Uterus (tissue), 2 donors: ENCODE measurements around the gene PLAAT3.
"Not testable (repeated sequence)": the region's sequence is repeated elsewhere in the genome, so short reads cannot be mapped to it uniquely, and the experiment has no call there.

Source experiments
- CTCF ChIP-seq, 4 experiments: fragments of 200-600 bp in 2 of 4; fragments of 450-650 bp in 2 of 4; sonication (generic) in 2 of 4; IDR thresholded peaks; one replicate each; pipeline ENCODE4 v1.5.1; 2016 to 2019; ENCODE audit warnings: antibody characterized with exemption in 4 of 4, mild to moderate bottlenecking in 2 of 4, moderate library complexity in 1 of 4
- POLR2A ChIP-seq, 2 donors: fragments of 450-650 bp; IDR thresholded peaks; one replicate each; pipeline ENCODE4 v1.6.1; 2016; ENCODE audit warnings: antibody characterized with exemption in 2 of 2, mild to moderate bottlenecking in 1 of 2, moderate library complexity in 1 of 2

GRCh38 chr11:63638436-63638835, 24.2 kb upstream of the PLAAT3 start:
- TF ChIP-seq CTCF, POLR2A (IDR thresholded peaks at IDR 0.05): not testable (repeated sequence)
